ENCODE measurements around the gene ARHGAP6.

- TF ChIP-seq EZH2 (optimal IDR thresholded peaks at IDR 0.05; ENCODE audit: low read depth, low read length) (no peak), CTCF (IDR thresholded peaks at IDR 0.05; ENCODE audit: low read length) (no peak), EZH2phosphoT487 (IDR thresholded peaks at IDR 0.05; ENCODE audit: low read length) (no peak)
Observed at GRCh38 chrX:11089802-11090201, 575.9 kb downstream of the ARHGAP6 start.
